A673 (cell line): ENCODE results near the gene MGMT. TPM values are rescaled to one million over a fixed set of nuclear protein-coding genes. Genes with fewer than 3 reads are reported as not detected.

Experiments
- BruUV-seq: library from RNA; stranded (reverse); fragments of 400-500 nt; replicated peaks from 2 replicates; lab custom pipeline; 2021; lab: Mats Ljungman, UMichigan
- CTCF ChIA-PET: fragments of 300-600 bp; sonication (Branson Sonifier 250); formaldehyde crosslinking; loops from one replicate; lab custom pipeline; 2022; ENCODE audit warnings: antibody characterized with exemption; lab: Charles Lee
- POLR2A ChIA-PET: fragments of 300-600 bp; sonication (Branson Sonifier 250); formaldehyde crosslinking; loops from one replicate; lab custom pipeline; 2022; ENCODE audit warnings: antibody characterized with exemption; ENCODE audit not compliant: low non-redundant PET; lab: Charles Lee
- DNase-seq: peaks from one replicate; pipeline ENCODE4 v3.0.0-alpha.2; 2015; ENCODE audit warnings: low spot score
- H3K27ac ChIP-seq: fragments of 200-600 bp; sonication (generic); 2 replicates; pipeline ENCODE4 v1.5.1; 2016; ENCODE audit warnings: mixed run types, low read depth, mild to moderate bottlenecking, mixed read lengths, antibody characterized with exemption, low read length; ENCODE audit not compliant: poor library complexity, severe bottlenecking
- H3K27me3 ChIP-seq: fragments of 200-600 bp; sonication (generic); replicated peaks from 2 replicates; pipeline ENCODE4 v1.6.1; 2017; ENCODE audit warnings: mixed run types, low read depth, mild to moderate bottlenecking, mixed read lengths, antibody characterized with exemption, low read length; ENCODE audit not compliant: insufficient read depth, poor library complexity
- H3K36me3 ChIP-seq: fragments of 200-600 bp; sonication (generic); 2 replicates; pipeline ENCODE4 v1.6.1; 2016; ENCODE audit warnings: mixed run types, mild to moderate bottlenecking, mixed read lengths, antibody characterized with exemption, low read length; ENCODE audit not compliant: insufficient read depth, poor library complexity, severe bottlenecking
- H3K4me1 ChIP-seq: fragments of 200-600 bp; sonication (generic); 2 replicates; pipeline ENCODE4 v1.6.1; 2017; ENCODE audit warnings: mixed run types, mild to moderate bottlenecking, mixed read lengths, antibody characterized with exemption, low read length; ENCODE audit not compliant: insufficient read depth, poor library complexity, severe bottlenecking
- H3K4me3 ChIP-seq: fragments of 200-600 bp; sonication (generic); 2 replicates; pipeline ENCODE4 v1.5.1; 2016; ENCODE audit warnings: low read depth, mixed run types, mild to moderate bottlenecking, mixed read lengths, low read length; ENCODE audit not compliant: poor library complexity, severe bottlenecking
- H3K9me3 ChIP-seq: fragments of 200-600 bp; sonication (generic); 2 replicates; pipeline ENCODE4 v1.6.1; 2016; ENCODE audit warnings: mixed run types, low read depth, mild to moderate bottlenecking, mixed read lengths, antibody characterized with exemption, low read length; ENCODE audit not compliant: poor library complexity, severe bottlenecking
- CTCF ChIP-seq: fragments of 300-800, 200-600 bp; sonication (generic); conservative IDR thresholded peaks from 2 replicates; pipeline ENCODE4 v1.5.1; 2017; ENCODE audit warnings: low read depth, mild to moderate bottlenecking, antibody characterized with exemption, low read length, moderate library complexity, mixed read lengths
- EZH2 ChIP-seq: fragments of 200-600 bp; sonication (generic); IDR thresholded peaks from 2 replicates; pipeline ENCODE4 v1.6.1; 2017; ENCODE audit warnings: borderline replicate concordance, low read depth, mild to moderate bottlenecking, mixed read lengths, antibody characterized with exemption, low read length; ENCODE audit not compliant: poor library complexity, severe bottlenecking
- intact Hi-C: fragments of 100-400 bp; cut with micrococcal nuclease; formaldehyde crosslinking; loops from one replicate; pipeline ENCODE4 v1.10.0; 2022; ENCODE audit not compliant: unreplicated experiment
- total RNA-seq: library from RNA; stranded (reverse); gene quantifications from 2 replicates; pipeline ENCODE4 v1.2.3, GENCODE V29; 2021

Gene MGMT
- total RNA-seq, 1 experiment from 2014 or later = 19.5 TPM

DNA sequence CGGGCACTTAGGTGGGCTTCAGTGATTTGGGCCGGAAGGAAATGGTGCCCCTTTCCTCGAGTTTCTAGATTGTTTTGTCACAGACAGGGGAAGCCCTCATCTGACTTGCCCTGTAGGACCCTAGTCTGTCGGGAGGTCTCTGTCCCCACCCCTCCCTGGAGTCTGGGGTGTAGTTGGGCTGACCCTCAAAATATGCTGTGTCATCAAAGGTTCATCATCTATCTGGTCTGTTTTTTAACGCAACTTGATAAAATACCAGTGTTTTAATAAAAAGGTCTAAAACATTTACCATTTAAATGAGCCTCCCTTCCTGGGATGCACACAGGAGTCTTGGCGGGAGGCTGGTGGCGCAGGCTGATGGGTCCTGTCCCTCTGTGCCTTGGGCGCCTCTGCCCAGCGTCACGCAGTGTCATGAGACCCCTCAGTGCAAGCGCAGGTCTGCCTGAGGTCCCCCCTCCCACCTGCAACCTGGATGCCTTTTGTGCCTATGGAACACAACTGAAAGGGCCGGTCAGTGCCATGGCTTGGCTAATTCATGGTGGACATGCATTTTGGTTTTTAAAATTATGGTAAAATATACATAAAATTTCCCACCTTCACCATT, 146.4 kb downstream of the MGMT start:
- TF ChIP-seq EZH2 (no peak), CTCF (no peak)
- H3K9me3 ChIP-seq = no peaks in the 10 kb centered on the region
- no peak for DNase-seq
- H3K27me3 ChIP-seq = no peaks in the 10 kb centered on the region
- intact Hi-C loops = no loop called here
- BruUV-seq = no TSS peak
- H3K4me3 ChIP-seq = no peak overlapping the region
- H3K4me1 ChIP-seq = no peaks in the 10 kb centered on the region
- ChIA-PET POLR2A (no interaction called here), CTCF (no interaction called here)
- no peak overlapping the region for H3K27ac ChIP-seq
- H3K36me3 ChIP-seq = no peaks in the 10 kb centered on the region

- ChIA-PET POLR2A (no interaction called here), CTCF (no interaction called here)
- no peaks in the 10 kb centered on the region for H3K9me3 ChIP-seq
- H3K36me3 ChIP-seq = no peaks in the 10 kb centered on the region
- H3K4me1 ChIP-seq = no peaks in the 10 kb centered on the region
- no peaks in the 10 kb centered on the region for H3K27me3 ChIP-seq
- no TSS peak for BruUV-seq
- H3K4me3 ChIP-seq = no peak overlapping the region
- no peak for TF ChIP-seq CTCF
- no peak for TF ChIP-seq EZH2
- no peak for DNase-seq
- H3K27ac ChIP-seq = no peak overlapping the region
- intact Hi-C loops = no loop called here
These were observed 147.3 kb downstream of the MGMT start for GRCh38 chr10:129614341-129614740.

GRCh38 chr10:129615381-129615780, 148.3 kb downstream of the MGMT start:
- Histone ChIP-seq H3K36me3 (no peaks in the 10 kb centered on the region), H3K27ac (no peak overlapping the region), H3K4me1 (no peaks in the 10 kb centered on the region), H3K4me3 (no peak overlapping the region), H3K27me3 (no peaks in the 10 kb centered on the region), H3K9me3 (no peaks in the 10 kb centered on the region)
- ChIA-PET POLR2A (no interaction called here), CTCF (no interaction called here)
- intact Hi-C loops = no loop called here
- no peak for DNase-seq
- BruUV-seq = no TSS peak
- TF ChIP-seq CTCF (no peak), EZH2 (no peak)
